ENCODE results near the gene CHCHD4.
"Not testable (repeated sequence)": the region's sequence is repeated elsewhere in the genome, so short reads cannot be mapped to it uniquely, and the experiment has no call there.

The CHCHD4 gene

DNA sequence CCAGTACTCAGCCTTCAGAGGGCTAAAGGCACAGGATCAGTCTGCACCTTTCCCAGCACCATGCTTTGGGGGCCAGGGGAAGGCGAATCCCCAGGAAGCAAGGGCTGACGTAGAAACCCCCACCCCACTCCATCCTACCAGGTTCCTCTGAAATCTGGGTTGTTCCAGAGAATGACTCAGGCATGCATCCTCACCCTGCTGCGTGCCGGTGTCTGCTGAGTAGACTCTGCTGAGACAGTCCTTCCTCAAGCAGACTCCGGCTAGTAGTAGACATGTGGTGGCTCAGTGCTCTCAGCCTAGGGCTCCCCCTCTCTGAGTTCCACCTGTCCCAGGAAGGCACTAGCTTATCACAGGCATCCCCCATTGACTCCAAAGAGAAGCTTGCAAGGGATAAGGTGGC lies 9.2 kb upstream of the CHCHD4 start:
- DNase-seq = no peak

DNA sequence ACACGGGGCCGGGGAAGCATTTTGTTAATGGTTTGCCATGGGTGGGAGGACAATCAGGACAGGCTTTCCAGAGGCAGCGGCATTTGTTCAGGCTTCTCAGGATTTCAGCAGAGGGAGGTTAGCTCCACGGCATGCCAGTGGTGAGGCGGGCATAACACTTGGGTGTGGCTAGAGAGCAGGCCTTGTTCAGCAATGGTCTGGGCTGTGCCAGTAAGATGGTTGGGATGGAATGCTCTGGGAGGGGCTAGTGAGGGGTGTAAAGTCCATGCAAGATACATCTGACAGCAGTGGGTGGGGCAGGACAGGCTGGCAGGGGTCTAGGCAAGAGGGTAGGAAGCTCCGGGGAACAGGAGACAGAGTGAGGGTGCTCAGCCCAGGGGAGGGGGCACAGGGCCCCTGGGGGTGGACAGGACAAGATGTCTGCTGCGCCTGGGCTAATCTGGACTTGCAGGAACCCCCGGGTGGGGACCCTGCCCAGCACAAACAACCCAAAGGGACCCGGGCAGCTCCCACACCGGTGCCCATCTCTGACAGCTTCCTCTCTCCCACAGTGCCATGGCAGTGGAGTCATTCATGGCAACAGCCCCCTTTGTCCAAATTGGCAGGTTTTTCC lies 8.6 kb upstream of the CHCHD4 start:
- DNase-seq = no peak

DNA sequence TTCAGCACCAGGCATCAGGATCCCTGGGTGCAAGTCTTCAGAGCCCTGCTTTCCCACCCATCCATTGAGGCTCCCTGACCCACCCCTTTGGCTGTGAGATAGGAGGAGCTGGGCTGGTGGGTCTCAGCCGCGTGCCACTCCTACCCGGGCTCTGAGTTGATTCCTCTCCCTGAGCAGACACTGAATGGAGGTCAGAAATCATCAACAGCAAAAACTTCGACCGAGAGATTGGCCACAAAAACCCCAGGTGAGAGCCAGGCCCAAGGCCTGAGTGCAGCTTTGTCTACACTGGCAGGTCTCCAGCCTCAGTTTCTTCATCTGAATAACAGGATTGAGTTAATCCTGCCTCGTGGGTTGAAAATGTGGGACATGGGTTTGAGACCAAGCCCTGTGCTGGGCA lies 8.0 kb upstream of the CHCHD4 start:
- DNase-seq = no peak

DNA sequence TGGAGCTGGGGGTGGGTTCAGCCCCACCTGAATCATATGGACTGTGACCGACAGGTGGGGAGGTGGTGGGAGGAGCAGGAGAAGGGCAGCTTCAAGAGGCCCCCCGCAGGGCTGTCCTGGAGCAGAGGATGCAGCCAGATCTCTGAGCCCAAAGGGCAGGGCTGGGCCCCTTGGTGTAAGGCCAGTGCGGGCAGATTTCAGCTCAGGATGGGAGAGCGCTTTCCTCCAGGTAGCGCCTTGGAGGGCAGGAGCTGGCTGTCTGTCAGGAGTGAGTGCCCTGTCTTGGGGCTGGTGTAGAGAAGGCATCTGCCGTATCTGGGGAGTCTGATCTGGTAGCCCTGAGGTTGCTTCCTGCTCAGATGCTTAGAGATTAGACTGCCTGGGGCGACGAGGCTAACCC lies 7.5 kb upstream of the CHCHD4 start:
- DNase-seq = no peak

DNA sequence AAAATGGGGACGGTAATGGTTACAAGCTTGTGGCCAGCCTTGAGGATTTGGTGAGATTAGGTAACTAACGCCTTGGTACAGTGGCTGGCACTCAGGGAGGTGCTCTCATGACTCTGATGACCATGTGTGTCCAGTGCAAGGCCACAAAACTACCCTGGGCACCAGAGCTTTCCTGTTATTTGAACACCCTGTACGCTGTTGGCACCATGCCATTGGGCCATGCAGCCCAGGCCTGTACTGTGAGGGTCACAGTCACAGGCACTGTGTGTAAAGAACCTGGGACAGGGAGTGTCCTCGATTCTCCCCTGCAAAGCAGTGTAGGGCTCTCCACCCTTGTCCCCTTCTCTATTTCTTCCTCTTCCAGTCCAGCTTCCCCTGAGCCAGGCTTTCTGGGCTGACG lies 6.5 kb upstream of the CHCHD4 start:
- DNase-seq = no peak

DNA sequence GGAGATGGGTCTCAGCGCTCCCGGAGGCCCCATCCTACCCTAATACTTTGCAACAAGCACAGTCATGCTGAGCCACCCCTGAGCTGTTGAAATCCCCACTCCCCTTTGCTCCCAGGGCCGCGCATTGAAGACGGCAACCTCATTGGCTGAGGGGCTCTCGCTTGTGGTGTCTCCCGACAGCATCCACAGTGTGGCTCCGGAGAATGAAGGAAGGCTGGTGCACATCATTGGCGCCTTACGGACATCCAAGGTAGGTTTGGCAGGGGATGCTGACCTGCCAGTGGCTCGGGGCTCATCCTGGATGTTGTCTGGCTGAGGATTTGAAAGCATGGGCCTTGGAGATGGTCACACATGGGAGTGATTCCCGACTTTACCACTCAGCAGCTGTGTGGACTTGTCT lies 6.0 kb upstream of the CHCHD4 start:
- no peak for DNase-seq

DNA sequence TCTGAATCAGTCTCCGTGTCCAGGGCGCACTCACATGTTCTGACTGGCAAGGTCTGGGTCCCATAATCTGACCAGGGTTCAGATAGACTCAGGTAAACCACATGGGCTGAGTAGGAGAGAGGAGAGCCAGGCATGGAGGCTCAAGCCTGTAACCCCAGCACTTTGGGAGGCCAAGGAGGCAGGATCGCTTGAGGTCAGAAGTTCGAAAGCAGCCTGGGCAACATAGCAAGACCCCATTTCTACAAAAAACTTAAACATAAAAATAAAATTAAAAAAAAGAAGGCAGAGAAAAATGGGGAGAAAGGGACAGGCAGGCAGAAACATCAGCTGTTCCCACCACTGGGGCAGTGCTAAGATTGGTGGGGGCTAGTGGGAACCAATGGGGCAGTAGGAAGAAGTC lies 5.6 kb upstream of the CHCHD4 start:
- DNase-seq = no peak

DNA sequence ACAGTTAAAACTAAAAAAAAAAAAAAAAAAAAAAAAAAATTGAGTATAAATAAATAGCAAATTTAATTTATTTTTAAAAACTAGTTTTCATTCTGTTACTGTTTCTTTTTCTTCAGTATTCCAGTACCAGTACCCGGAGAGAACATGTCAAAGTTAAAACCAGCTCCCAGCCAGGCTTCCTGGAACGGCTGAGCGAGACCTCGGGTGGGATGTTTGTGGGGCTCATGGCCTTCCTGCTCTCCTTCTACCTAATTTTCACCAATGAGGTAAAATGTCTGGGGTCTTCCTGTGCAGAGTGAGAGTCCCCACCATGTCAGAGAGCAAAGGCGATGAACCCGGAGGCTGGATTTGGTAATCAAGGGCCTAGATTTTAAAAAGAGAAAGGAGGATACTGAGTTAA lies 4.6 kb upstream of the CHCHD4 start:
- no peak for DNase-seq

DNA sequence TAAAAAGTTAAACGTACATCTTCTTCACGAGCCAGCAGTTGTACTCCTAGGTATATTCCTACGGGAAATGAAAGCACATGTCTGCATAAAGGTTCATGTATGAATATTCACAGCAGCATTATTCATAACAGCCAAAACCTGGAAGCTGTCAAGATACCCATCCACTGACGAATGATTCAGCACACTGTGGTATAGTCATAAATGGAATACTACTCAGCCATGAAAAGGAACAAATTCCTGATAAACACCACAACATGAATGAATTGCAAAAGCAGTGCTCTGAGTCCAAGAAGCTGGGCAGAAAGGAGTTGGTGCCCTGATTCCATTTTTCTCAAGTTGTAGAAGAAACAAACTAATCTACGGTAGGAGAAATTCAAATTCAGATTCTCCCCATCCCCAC lies 4.1 kb upstream of the CHCHD4 start:
- DNase-seq = no peak

DNA sequence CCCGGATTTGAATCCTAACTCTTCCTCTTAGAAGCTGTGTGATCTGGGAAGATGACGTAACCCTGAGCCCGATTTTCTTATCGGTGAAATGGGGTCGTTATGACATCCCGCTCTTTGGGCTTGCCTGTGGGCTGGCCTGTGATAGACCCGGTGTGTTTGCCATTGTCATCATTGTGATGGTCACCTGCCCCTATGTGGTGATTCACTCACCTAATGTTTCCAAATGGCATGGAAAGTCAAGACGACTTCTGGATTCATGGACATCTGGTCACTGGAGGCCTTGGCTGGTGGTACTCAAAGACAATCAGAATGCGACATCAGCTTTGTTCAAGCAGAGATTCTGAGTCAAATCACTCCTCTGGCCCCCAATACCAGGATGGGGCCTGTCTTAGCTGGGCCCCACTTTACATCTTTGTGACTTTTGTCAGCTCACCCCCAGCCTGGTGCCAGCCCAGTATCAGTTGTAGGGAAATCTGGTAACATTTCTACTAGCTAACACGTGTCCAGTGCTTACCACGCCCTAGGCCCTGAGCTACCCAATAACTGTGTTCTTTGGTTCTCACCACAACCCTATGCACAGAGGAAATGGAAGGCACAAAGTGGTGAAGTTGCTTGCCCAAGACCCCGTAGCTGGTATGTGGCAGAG lies 3.0 kb upstream of the CHCHD4 start:
- DNase-seq = no peak

DNA sequence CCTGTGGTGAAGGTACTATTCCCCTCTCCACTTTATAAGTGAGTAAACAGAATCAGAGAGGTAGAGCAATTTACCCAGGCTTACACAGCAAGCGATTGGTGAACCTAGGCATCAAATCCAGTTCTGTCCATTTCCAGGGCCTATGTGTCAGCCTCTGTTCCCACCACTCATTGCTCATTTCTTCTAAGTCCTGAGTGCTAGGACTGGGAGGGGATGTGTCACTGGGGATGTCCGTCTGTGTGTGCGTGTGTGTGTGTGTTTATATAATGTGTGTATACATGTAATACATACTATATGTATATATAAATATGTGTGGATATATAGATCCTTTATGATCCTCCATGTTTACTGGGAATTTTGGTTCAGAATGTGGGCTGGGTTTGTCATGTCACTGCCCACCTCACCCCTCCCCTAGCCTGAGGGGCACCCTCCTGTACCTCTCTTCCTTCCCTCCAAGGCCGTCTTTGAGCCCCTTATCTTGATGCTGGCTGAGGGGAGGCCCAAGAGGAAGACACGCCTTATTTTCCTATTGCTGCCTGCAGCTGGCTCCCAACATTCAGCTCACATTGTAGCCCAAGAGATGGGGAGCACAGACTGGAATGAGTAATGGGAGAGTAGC lies 2.3 kb upstream of the CHCHD4 start:
- DNase-seq = no peak

DNA sequence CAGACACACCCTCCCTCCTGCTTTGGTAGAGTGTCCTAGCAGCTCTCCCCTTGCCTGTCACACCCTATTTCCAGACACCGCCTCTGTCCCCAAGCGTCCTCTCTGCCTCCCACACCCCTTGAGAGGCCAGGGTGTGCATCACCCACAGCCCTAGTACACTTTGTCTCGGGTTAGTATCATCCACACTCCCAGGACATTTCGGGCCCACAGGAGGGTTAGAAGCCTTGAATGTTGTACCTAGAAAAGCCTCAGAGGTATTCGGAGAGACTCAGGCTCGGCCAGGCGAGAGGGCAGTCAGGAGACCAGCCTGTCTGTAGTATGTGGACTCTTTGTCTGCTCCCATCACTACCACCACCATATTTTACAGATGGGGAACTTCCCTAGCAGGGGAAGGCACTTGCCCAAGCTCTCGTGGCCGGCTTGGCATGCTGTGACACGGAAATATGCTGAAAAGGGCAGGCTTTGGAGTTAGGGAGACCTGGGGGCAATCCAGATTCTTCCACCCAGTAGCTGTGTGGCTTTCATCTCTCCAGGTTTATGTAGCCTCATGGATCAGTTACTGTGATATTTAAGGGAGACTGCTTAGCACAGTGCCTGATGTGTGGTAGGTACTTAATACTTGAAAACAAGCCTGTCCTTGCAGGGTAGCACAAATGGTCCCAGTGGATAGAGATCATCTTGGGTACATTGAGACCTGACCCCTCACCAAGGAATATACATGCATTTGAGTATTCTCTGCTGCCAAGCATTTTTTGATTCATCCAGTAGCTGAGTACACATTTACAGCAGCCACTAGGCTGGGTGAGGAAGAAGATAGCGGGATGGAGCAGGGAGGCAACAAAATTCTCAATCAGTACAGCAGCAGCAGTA lies 1.6 kb upstream of the CHCHD4 start:
- no peak for DNase-seq

DNA sequence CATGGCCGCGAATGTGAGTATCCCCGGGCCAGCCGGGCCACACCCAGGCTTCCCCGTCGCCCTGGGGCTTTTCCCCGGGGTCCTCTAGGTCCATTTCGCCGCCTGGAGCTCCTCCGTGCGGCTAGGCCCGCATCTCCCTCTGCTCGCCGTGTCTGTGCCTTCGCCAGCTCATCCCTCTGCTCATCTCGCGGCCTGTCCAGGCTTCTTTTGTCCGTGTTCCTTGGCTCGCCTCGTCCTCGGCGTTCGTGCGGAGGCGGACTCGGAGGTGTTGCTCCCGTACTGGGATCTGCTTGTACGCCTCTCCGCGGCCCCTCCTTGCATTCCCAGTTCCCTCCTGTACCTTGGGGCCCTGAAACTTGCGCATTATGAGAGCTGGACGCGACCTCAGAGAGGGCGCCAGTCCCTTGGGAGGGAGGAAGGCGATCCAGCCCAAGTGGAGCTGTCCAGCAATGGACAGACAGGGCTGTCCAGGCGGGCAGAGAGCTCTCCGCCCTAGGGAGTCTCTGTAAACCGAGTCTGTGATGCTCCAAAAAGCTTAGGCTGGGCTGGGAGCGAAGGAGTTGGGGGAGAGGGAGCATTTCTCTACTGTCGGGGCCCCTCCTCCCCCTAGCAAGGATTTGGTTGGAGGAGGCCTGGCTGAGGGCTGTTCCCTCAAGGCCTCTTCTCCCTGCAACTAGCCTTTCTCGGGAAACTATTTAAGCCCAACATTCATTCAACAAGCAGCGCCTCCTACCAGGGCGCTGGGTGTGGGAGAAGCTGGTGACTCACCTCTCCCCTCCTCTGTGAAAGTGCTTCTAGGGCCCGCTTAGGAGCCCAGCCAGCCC lies 735 bp upstream of the CHCHD4 start:
- DNase-seq = peak; percentile 38

DNA sequence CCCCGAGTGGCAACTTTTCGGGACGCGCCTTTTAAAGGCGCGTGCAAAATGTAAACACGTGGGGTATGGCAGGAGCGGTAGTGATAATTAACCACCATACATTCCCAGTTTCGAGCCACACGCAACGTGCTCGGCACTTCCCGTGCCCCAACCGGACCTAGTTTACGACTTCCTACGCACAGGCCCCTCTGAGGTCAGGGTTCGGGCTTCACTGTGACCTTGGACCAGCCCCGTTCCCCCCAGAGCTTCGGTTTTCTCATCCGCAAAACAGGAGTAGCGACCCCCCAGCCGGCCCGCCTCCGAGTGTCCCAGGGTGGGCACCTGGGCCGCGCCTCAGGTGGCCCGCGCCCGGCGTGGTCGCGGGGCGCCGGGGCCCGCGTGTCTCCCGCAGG lies 451 bp downstream of the CHCHD4 start:
- peak; percentile 59 for DNase-seq

DNA sequence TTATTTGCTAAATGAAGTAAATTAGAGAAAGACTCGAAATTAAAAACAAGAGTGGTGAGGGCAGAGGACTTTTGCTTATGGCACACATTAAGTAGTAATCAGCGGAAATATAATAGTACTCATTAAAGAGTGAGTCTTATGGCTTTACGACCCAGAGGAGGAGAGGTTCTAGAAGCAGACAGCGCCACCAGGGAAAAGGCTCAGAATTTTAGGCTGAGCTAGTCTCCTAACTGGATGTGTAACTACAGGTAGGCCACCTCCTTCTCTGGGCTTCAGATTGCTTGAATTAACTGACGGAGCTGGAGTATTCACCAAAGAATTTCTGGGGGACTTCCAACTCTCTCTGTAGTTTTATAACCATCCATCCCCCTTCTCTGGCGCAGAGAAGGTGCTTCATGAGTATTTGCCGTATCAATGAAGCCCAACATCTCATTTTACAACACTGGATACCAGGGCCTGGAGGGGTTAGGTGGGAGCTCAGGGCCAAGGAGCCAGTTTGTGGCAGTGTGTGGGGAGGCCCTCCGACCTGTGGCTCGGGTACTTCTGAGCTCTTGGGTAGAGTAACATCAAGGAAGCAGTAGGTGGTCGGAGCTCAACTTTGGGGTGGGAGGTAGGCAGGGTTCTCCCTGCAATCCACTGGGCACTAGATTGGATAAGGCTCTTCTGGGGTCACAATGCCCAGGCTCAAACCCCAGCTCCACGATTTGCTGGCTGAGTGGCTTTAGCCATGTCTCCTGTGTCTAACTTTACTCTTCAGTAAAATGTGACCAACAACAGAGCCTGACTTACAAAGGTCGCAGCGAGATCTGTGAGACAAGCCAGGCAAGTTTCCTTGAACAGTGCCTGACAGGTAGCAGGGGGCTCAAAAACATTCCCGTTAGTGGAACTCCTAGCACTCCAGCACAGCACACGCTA lies 1.1 kb downstream of the CHCHD4 start:
- DNase-seq = no peak

DNA sequence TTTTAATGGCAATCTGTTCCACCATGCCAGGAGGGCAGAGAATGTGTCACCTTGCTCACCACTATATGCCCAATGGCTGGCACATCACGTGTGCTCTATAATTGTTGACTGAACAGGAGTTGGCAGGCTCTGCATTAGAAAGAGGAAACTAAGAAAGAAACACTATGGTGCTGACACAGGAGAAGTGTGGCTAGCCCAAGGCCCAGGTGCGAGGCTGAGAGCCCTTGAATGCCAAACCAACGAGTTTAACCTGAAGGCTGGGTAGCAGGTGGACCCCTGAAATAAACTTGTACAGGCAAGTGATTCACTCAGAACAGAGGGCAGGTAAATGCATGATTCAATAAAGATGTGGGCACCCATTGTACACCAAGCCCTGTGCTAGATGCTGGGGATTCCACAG lies 2.4 kb downstream of the CHCHD4 start:
- DNase-seq = no peak

DNA sequence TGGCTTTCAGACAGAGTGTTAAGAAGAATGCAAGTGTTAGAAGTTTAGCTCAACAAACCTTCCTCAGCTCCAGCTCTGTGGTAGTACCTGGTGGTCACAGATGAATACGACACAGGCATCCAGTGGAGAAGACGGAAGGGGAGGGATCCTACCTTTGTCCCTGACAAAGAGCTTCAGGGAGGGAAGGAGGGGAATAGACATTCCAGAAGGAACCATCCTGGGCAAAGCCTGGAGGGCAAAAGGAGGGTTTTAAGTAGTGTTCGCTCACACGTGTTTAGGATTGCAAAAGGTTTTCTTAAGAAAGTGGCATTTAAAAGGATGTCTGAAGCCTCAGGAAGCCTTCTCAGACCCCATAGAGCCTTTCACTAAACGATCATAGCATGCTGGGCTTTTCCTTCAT lies 2.8 kb downstream of the CHCHD4 start:
- no peak for DNase-seq

DNA sequence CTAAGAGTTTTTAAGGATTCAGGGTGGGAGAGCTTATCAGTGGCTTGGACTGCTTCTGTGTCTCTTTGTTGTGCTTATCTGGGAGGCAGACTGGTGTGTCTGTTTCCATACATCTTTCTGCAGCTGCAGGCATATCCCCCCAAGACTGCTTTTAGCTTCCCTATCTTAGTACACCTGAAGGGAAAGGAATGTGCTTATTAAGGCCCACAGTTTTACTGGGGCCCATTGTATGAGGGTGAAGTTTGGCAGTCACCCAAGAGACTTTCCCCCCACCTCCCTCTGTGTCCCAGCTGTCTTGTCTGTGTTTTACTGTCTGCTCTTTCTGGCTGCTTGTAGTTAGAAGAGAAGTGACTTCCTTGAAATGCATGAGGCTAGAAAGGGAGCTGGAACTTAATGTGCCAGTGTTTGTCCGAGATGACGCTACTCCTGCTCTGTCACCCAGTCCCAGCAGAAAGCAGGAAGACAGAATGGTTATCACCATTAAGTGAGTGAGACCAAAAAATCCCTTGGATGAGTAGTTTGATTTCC lies 3.7 kb downstream of the CHCHD4 start:
- not testable (repeated sequence) for DNase-seq

DNA sequence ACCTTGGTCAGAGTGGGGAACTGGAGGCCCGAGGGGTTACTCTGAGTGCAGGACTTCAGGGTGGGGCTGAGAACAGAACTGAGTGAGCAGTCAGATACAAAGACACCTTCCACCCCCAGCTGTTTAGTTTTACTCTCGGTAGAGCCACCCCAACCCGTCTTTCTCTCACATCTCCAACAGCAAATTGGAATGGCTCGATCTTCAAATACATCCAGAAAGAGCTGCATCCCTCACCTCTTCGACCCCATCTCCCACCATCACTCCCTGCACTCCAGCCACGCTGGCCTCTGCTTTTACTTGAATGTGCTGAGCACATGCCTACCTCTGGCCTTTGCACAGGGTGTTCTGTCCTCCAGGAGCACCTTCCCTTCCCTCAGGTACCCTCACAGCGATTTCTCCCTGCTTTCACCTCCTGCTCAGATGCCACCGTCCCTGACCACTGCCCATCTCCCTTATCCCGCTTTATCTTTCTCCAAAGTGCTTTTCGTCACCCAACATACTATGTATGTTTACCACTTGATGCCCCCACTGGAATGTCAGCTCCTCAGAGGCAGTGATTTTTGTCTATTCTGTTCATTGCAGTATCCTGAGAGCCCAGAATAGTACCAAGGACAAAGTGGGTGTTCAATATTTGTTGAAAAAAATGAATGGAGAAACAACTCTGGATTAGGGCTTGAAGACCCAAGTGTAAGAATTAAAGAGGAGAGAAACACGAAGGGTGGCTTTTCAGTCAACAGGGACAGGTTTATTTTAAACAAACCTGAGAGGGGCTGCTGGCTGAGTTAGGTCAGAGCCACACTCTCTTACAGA lies 4.4 kb downstream of the CHCHD4 start:
- no peak for DNase-seq

DNA sequence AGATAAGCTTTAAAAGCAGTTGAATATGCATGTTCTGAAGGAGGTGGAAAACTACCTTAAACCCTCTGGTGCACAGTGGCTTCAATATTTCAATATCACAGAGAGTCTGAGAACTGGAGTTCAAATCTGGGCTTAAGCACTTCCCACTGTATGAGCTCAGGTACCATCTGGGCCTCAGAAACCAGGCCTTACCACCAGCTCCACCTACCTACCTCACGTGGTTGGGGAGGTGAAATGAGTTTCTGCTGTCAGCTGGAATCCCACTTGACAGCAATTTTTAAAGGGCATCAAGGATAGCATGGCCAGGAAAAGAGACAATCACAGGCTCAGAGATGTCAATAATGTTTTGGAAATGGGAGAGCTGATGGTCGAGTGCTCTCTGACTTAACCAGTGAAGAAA lies 5.0 kb downstream of the CHCHD4 start:
- no peak for DNase-seq

Data from activated effector memory CD4-positive, alpha-beta T cell treated with Interleukin-2 at 50 U/mL for 16 hours (primary cell).